ENCODE results near the gene ADO. TPM values are rescaled to one million over a fixed set of nuclear protein-coding genes. Genes with fewer than 3 reads are reported as not detected.

Gene ADO
- total and polyA plus RNA-seq, 2 of the 13 experiments (the other 11 are each of a cell fraction or from before 2014, with no cell fraction given), result 8.9 to 15.9 TPM

DNA sequence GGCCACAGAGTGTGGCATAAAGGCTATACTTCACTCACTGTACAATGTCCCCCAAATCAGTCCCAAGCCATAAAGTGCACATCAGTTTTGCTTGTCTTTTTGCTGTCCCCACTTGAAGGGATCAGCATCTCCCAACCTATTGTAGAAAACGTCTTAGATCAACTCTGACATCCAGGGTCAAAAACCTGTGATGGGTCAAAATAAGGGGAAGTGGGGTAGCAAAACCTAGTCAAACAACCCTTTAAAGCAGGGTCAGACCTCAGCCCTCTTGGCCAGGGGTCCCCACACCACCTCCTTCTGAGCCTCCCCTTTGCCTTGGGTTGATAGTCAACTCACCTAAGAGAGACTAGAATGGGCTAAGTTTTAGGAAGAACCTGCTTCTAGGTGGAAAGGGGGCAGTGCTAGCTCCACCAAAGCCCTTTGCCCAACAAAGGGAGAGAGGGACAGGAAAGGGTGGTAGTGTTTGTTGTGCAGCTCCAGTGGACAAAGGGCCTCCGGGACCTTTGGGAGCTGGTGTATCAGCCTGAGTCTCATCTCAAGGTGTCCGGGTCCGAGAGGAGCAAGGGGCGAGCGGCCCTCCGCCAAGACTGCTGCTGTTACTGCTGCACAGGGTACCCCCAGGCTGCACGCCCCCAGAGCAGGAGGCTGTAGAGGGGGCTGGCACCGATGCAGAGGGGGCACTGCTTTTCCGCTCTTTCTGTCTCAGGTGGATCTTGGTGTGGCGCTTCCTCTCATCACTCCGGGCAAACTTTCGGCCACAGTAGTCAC lies 8.3 kb downstream of the ADO start (continued):
- no peak for TF ChIP-seq AHDC1 (CRISPR knock-in tag; IDR thresholded peaks at IDR 0.05; ENCODE audit: borderline replicate concordance)
- no peak for TF ChIP-seq CBX1 (IDR thresholded peaks at IDR 0.05; ENCODE audit: low read depth)

DNA sequence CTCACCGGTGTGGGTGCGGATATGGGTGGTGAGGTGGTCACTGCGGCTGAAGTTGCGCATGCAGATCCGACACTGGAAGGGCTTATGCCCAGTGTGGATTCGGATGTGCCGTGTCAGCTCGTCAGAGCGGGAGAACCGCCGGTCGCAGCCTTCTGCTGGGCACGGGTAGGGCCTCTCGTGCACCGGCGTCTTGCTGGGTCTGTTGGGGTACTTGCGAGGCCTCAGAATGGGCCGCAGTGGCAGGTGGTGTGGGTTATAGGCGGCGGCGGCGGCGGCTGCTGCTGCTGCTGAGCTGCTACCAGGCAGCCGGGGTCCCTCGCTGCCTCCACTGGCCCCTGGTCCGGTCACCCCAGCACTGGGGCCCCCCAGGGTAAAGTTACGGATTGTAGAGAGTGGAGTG lies 8.9 kb downstream of the ADO start:
- Histone ChIP-seq H3K79me2 (ENCODE audit: insufficient read depth, low read length) (no peaks in the 10 kb centered on the region), H4K20me1 (ENCODE audit: insufficient read depth, low read length) (0 out of 2 replicates have a peak, but pooled peaks cover under 1% of the 10 kb centered on the region), H3K9me3 (ENCODE audit: low read length) (no peaks in the 10 kb centered on the region), H3K36me3 (replicated peaks in 1 of 2; ENCODE audit: control insufficient read depth in 1 of 2, insufficient read depth in 2 of 2, low read length in 2 of 2) (no peaks in the 10 kb centered on the region), H3K4me3 (replicated peaks in 1 of 3; ENCODE audit: insufficient read depth in 1 of 3, low read depth in 2 of 3, low read length in 3 of 3) (no peak overlapping the region), H3K4me2 (ENCODE audit: low read depth, low read length) (no peak overlapping the region), H3K9ac (ENCODE audit: insufficient read depth, low read depth, low read length) (no peak overlapping the region), H3K27ac (ENCODE audit: extremely low read length, insufficient read depth, low read length) (no peak overlapping the region), H3K4me1 (ENCODE audit: insufficient read depth, low read length) (peaks cover 25% of the 10 kb centered on the region), H3K27me3 (ENCODE audit: control insufficient read depth in 1 of 2, insufficient read depth in 2 of 2, low read length in 2 of 2) (peaks cover 7 to 23% of the 10 kb centered on the region in 2 experiments; a peak in 4 of 5 replicates), H2AFZ (ENCODE audit: low read length) (no peak overlapping the region)
- BruUV-seq (replicated peaks), result no TSS peak
- ChIA-PET CTCF (ENCODE audit: low intra/inter-chr PET ratio, low total read pairs) (no interaction called here), POLR2A (no interaction called here)
- intact Hi-C loops (cut with micrococcal nuclease; ENCODE audit: unreplicated experiment), result no loop called here
- DNase-seq (ENCODE audit: low spot score) (no peak), ATAC-seq (no peak), FAIRE-seq (no peak)
- in situ Hi-C loops (cut with HindIII; ENCODE audit: extremely low pct_ligation_motif_present, low pct_unique_long_range_greater_than_20kb), result loop anchor here (25.0 kb wide), 1 partner anchor 551 kb away; the partner anchor contains the start of gene RTKN2
- WGBS (ENCODE audit: low lambda C conversion rate), result 93% methylated on average over 25 of the region's 27 CpGs
- no peak for TF ChIP-seq ZNF841 (CRISPR knock-in tag; IDR thresholded peaks at IDR 0.05; ENCODE audit: borderline replicate concordance)
- TF ChIP-seq, protein P1, sequence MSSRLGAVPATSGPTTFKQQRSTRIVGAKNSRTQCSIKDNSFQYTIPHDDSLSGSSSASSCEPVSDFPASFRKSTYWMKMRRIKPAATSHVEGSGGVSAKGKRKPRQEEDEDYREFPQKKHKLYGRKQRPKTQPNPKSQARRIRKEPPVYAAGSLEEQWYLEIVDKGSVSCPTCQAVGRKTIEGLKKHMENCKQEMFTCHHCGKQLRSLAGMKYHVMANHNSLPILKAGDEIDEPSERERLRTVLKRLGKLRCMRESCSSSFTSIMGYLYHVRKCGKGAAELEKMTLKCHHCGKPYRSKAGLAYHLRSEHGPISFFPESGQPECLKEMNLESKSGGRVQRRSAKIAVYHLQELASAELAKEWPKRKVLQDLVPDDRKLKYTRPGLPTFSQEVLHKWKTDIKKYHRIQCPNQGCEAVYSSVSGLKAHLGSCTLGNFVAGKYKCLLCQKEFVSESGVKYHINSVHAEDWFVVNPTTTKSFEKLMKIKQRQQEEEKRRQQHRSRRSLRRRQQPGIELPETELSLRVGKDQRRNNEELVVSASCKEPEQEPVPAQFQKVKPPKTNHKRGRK (CRISPR knock-in tag; IDR thresholded peaks at IDR 0.05), result no peak
- no peak for TF ChIP-seq HDAC1 (CRISPR knock-in tag; IDR thresholded peaks at IDR 0.05)
- TF ChIP-seq, protein P2, sequence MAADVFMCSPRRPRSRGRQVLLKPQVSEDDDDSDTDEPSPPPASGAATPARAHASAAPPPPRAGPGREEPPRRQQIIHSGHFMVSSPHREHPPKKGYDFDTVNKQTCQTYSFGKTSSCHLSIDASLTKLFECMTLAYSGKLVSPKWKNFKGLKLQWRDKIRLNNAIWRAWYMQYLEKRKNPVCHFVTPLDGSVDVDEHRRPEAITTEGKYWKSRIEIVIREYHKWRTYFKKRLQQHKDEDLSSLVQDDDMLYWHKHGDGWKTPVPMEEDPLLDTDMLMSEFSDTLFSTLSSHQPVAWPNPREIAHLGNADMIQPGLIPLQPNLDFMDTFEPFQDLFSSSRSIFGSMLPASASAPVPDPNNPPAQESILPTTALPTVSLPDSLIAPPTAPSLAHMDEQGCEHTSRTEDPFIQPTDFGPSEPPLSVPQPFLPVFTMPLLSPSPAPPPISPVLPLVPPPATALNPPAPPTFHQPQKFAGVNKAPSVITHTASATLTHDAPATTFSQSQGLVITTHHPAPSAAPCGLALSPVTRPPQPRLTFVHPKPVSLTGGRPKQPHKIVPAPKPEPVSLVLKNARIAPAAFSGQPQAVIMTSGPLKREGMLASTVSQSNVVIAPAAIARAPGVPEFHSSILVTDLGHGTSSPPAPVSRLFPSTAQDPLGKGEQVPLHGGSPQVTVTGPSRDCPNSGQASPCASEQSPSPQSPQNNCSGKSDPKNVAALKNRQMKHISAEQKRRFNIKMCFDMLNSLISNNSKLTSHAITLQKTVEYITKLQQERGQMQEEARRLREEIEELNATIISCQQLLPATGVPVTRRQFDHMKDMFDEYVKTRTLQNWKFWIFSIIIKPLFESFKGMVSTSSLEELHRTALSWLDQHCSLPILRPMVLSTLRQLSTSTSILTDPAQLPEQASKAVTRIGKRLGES (CRISPR knock-in tag; IDR thresholded peaks at IDR 0.05; ENCODE audit: borderline replicate concordance), result no peak
